ENCODE data around the gene LRRC4C. TPM values are rescaled to one million over a fixed set of nuclear protein-coding genes. Genes with fewer than 3 reads are reported as not detected.

The LRRC4C gene
- total and polyA plus RNA-seq, 10 of the 15 experiments (the other 5 are each of a cell fraction or from before 2014, with no cell fraction given), result 1.5 TPM; not detected in 9

- Histone ChIP-seq H2AFZ (ENCODE audit: control insufficient read depth, low read depth, low read length) (no peak overlapping the region), H3K4me3 (no peak overlapping the region), H4K20me1 (ENCODE audit: control insufficient read depth, insufficient read depth) (no peaks in the 10 kb centered on the region), H3K79me2 (ENCODE audit: control insufficient read depth, insufficient read depth, low read length) (no peaks in the 10 kb centered on the region), H3K27me3 (replicated peaks in 1 of 2; ENCODE audit: control insufficient read depth in 2 of 2, insufficient read depth in 2 of 2, low read length in 1 of 2) (no peaks in the 10 kb centered on the region), H3K9ac (ENCODE audit: control insufficient read depth, insufficient read depth, low read length) (no peak overlapping the region), H3K36me3 (ENCODE audit: control insufficient read depth in 2 of 2, insufficient read depth in 2 of 2, low read length in 1 of 2) (no peaks in the 10 kb centered on the region), H3K4me2 (ENCODE audit: control insufficient read depth, insufficient read depth) (no peak overlapping the region), H3K9me3 (replicated peaks; ENCODE audit: control insufficient read depth, insufficient read depth, low read length) (no peaks in the 10 kb centered on the region), H3K27ac (ENCODE audit: control insufficient read depth, insufficient read depth) (no peak overlapping the region), H3K4me1 (ENCODE audit: control insufficient read depth, insufficient read depth, low read length) (no peaks in the 10 kb centered on the region)
- intact Hi-C loops (cut with micrococcal nuclease; ENCODE audit: unreplicated experiment), result no loop called here
- in situ Hi-C loops (cut with MboI), result no loop called here
- DNase-seq (ENCODE audit: low read depth, low spot score), result no peak
- no peak for ATAC-seq
- WGBS (ENCODE audit: insufficient coverage, insufficient replicate concordance, low lambda C conversion rate, missing lambda C conversion rate), result 26% methylated on average over 5 of the region's 5 CpGs
- RAD21 ChIA-PET (ENCODE audit: unreplicated experiment), result no interaction called here
- no peak for TF ChIP-seq NFYA (IDR thresholded peaks at IDR 0.05; ENCODE audit: borderline replicate concordance, low read depth, low read length)
- no peak for TF ChIP-seq USF1 (IDR thresholded peaks at IDR 0.05; ENCODE audit: borderline replicate concordance, extremely low read length, insufficient read depth, low read depth, low read length)
- TF ChIP-seq RAD21 (IDR thresholded peaks at IDR 0.05; ENCODE audit: insufficient read depth, low read depth, low read length), result no peak
- TF ChIP-seq ZBED1 (IDR thresholded peaks at IDR 0.05; ENCODE audit: borderline replicate concordance), result no peak
- no peak for TF ChIP-seq MEF2A (IDR thresholded peaks at IDR 0.05; ENCODE audit: insufficient read depth, low read depth, low read length)
- no peak for TF ChIP-seq ZBTB11 (CRISPR knock-in tag; IDR thresholded peaks at IDR 0.05)
- POLR2A ChIA-PET, result no interaction called here
- no peak for FAIRE-seq
- SMC1A ChIA-PET (ENCODE audit: uncharacterized antibody, unreplicated experiment), result interaction anchor here (0.6 kb wide), 1 partner anchor 19 kb away, joined by 3 read pairs; no protein-coding TSS in a partner anchor
- CTCF ChIA-PET, result no interaction called here
- no TSS peak for BruUV-seq (replicated peaks)
These were observed 861.8 kb downstream of the LRRC4C start for GRCh38 chr11:40597546-40598113.
